Naive B cell (primary cell): ENCODE measurements around the gene CMIP. TPM values are rescaled to one million over a fixed set of nuclear protein-coding genes. Genes with fewer than 3 reads are reported as not detected.

Experiments
- ATAC-seq, 2 donors: fragments of 150-1000 bp; cut with Tn5 transposase; 2 replicates each; pipeline ENCODE4 v1.10.0; 2021; ENCODE audit warnings: low read depth in 2 of 2, mild to moderate bottlenecking in 2 of 2, moderate library complexity in 2 of 2
- DNase-seq: peaks from one replicate; pipeline ENCODE4 v3.0.0; 2022
- H3K27ac Mint-ChIP-seq, 6 donors: one replicate each; pipeline ENCODE4 v1.8.0; 2020 to 2022; ENCODE audit warnings: mild to moderate bottlenecking in 6 of 6, mixed read lengths in 6 of 6, moderate library complexity in 5 of 6, inconsistent platforms in 2 of 6
- H3K27me3 Mint-ChIP-seq, 3 donors: one replicate each; pipeline ENCODE4 v1.8.0; 2021 to 2022; ENCODE audit warnings: mixed read lengths in 3 of 3, mild to moderate bottlenecking in 1 of 3
- H3K36me3 Mint-ChIP-seq, 2 donors: one replicate each; pipeline ENCODE4 v1.8.0; 2020 to 2022; ENCODE audit warnings: mixed read lengths in 2 of 2, inconsistent platforms in 1 of 2, mild to moderate bottlenecking in 1 of 2
- H3K4me1 Mint-ChIP-seq, 3 donors: one replicate each; pipeline ENCODE4 v1.8.0; 2020 to 2022; ENCODE audit warnings: mixed read lengths in 3 of 3, inconsistent platforms in 1 of 3, mild to moderate bottlenecking in 1 of 3, moderate library complexity in 1 of 3
- H3K4me3 Mint-ChIP-seq, 8 donors: one replicate each; pipeline ENCODE4 v1.8.0; 2020 to 2022; ENCODE audit warnings: mild to moderate bottlenecking in 8 of 8, mixed read lengths in 8 of 8, moderate library complexity in 8 of 8, inconsistent platforms in 2 of 8
- H3K9me3 Mint-ChIP-seq, 7 donors: one replicate each; pipeline ENCODE4 v1.8.0; 2020 to 2022; ENCODE audit warnings: mixed read lengths in 7 of 7, mild to moderate bottlenecking in 5 of 7, inconsistent platforms in 2 of 7, moderate library complexity in 1 of 7
- polyA plus RNA-seq, 6 donors: library from polyadenylated mRNA; unstranded; fragments of 300-500 nt; fragmentation: Illumina TruSeq; gene quantifications; one replicate each; pipeline ENCODE4 v1.2.3, GENCODE V29; 2021; ENCODE audit warnings: low read depth in 6 of 6

CMIP gene
- polyA plus RNA-seq, 6 donors from 2014 or later, result 0.61 to 2.5 (median 1.3) TPM

GRCh38 chr16:81431554-81432353, 12.9 kb upstream of the CMIP start:
- Mint-ChIP-seq H3K4me3 (no peak overlapping the region), H3K4me1 (peaks cover 12 to 20% (median 16%) of the 10 kb centered on the region in 3 donors), H3K9me3 (no peaks in the 10 kb centered on the region), H3K36me3 (no peaks in the 10 kb centered on the region), H3K27ac (peak overlapping the region in 2 of 6 donors; percentile 47 to 64), H3K27me3 (peaks cover 0 to 6% (median 0%) of the 10 kb centered on the region in 3 donors)
- no peak for ATAC-seq
- DNase-seq, result no peak

GRCh38 chr16:81432937-81433557, 11.6 kb upstream of the CMIP start:
- Mint-ChIP-seq H3K4me3 (peak overlapping the region in 6 of 8 donors; percentile 5 to 66 (median 43)), H3K4me1 (peaks cover 12 to 20% (median 16%) of the 10 kb centered on the region in 3 donors), H3K36me3 (no peaks in the 10 kb centered on the region), H3K27ac (peak overlapping the region in 5 of 6 donors; percentile 64 to 79 (median 67)), H3K27me3 (peaks cover 0 to 19% (median 0%) of the 10 kb centered on the region in 3 donors), H3K9me3 (no peaks in the 10 kb centered on the region)
- no peak for DNase-seq
- ATAC-seq, result peak; percentile 49 to 58

GRCh38 chr16:81435103-81435502, 9.5 kb upstream of the CMIP start:
- Mint-ChIP-seq H3K36me3 (no peaks in the 10 kb centered on the region), H3K9me3 (no peaks in the 10 kb centered on the region), H3K27me3 (peaks cover 0 to 20% (median 0%) of the 10 kb centered on the region in 3 donors), H3K4me1 (peaks cover 6 to 14% (median 9%) of the 10 kb centered on the region in 3 donors), H3K27ac (no peak overlapping the region), H3K4me3 (no peak overlapping the region)
- ATAC-seq (no peak), DNase-seq (no peak)

GRCh38 chr16:81435567-81435966, 9.0 kb upstream of the CMIP start:
- no peak for ATAC-seq

DNA sequence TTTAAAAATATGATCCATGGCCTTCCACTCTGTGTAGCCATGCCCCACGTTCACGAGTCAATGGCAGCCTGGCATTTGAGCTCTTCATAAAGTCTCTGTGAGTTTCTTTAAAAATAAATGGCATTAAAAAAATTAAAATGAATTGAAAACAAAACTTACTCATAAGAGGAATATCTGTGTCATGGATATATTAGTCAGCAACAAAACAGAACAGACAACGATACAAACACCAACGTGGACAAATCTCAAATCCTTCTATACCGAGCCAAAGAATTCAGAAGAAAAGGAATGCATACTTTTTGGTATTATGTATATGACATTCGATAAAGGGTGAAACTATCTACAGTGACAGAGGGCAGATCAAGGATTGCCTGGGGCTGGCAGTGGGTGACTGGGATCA, 8.2 kb upstream of the CMIP start:
- no peak for ATAC-seq
- H3K9me3 Mint-ChIP-seq, result no peaks in the 10 kb centered on the region
- H3K4me3 Mint-ChIP-seq, result no peak overlapping the region
- no peaks in the 10 kb centered on the region for H3K36me3 Mint-ChIP-seq
- peaks cover 0 to 20% (median 0%) of the 10 kb centered on the region in 3 donors for H3K27me3 Mint-ChIP-seq
- peak overlapping the region in 2 of 6 donors; percentile 16 to 53 for H3K27ac Mint-ChIP-seq
- peaks cover 6 to 14% (median 9%) of the 10 kb centered on the region in 3 donors for H3K4me1 Mint-ChIP-seq
- no peak for DNase-seq

More at GRCh38 chr16:81435567-81435966, 9.0 kb upstream of the CMIP start:
- Mint-ChIP-seq H3K4me1 (peaks cover 6 to 14% (median 9%) of the 10 kb centered on the region in 3 donors), H3K9me3 (no peaks in the 10 kb centered on the region), H3K27ac (no peak overlapping the region), H3K27me3 (peaks cover 0 to 20% (median 0%) of the 10 kb centered on the region in 3 donors), H3K4me3 (no peak overlapping the region), H3K36me3 (no peaks in the 10 kb centered on the region)
- no peak for DNase-seq

GRCh38 chr16:81437865-81438264, 6.7 kb upstream of the CMIP start:
- no peaks in the 10 kb centered on the region for H3K36me3 Mint-ChIP-seq
- peaks cover 8 to 13% (median 12%) of the 10 kb centered on the region in 3 donors for H3K4me1 Mint-ChIP-seq
- H3K4me3 Mint-ChIP-seq, result no peak overlapping the region
- ATAC-seq (no peak), DNase-seq (no peak)
- peaks cover 0 to 20% (median 0%) of the 10 kb centered on the region in 3 donors for H3K27me3 Mint-ChIP-seq
- no peaks in the 10 kb centered on the region for H3K9me3 Mint-ChIP-seq
- peak overlapping the region in 1 of 6 donors; percentile 9 for H3K27ac Mint-ChIP-seq

DNA sequence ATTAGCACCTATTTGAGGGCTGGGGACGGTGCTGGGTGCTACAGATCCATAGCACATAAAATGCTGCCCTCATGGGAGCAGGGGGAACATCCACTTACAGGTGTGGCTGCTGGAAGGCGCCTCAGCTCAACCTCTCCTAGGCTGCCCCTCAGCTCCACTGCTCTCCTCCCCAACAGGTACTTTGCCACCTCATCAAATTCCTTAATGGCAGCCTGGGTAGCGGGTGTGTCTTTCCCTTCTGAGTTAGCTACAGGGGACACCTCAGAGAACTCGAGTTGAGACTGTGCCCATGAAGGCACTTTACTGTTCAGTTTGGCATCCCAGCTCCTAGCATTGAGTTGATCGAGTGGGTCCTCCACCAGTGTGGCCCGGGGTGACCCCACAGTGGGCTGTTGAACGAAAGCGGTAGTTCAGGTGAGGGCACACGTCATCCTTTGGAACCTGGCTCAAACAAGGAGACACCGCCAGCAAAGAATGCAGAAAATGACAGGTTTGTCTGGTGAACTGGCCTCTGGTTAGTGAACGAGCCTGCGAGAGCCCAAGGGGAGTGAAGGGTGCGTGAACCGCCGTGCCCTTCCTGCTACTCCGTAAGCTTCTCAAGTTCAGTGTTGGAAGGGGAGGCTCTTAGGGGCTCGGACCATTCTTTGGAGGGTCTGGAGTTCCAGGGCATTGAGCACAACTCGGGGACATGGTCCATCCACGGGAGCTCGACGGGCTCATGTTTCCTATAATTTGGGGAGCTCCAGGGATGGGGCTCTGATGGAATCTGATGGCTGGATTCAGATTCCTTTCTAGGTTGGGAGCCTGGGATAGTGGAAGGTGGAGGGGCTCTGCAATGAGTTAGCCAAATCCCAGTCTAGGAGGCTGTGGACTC, 3.5 kb upstream of the CMIP start:
- H3K9me3 Mint-ChIP-seq, result no peaks in the 10 kb centered on the region
- no peak for ATAC-seq
- H3K36me3 Mint-ChIP-seq, result no peaks in the 10 kb centered on the region
- peak overlapping the region in 1 of 8 donors; percentile 90 for H3K4me3 Mint-ChIP-seq
- peak overlapping the region in 4 of 6 donors; percentile 57 to 85 (median 76) for H3K27ac Mint-ChIP-seq
- peaks cover 11 to 15% (median 14%) of the 10 kb centered on the region in 3 donors for H3K4me1 Mint-ChIP-seq
- DNase-seq, result no peak
- H3K27me3 Mint-ChIP-seq, result peaks cover 0 to 20% (median 0%) of the 10 kb centered on the region in 3 donors

DNA sequence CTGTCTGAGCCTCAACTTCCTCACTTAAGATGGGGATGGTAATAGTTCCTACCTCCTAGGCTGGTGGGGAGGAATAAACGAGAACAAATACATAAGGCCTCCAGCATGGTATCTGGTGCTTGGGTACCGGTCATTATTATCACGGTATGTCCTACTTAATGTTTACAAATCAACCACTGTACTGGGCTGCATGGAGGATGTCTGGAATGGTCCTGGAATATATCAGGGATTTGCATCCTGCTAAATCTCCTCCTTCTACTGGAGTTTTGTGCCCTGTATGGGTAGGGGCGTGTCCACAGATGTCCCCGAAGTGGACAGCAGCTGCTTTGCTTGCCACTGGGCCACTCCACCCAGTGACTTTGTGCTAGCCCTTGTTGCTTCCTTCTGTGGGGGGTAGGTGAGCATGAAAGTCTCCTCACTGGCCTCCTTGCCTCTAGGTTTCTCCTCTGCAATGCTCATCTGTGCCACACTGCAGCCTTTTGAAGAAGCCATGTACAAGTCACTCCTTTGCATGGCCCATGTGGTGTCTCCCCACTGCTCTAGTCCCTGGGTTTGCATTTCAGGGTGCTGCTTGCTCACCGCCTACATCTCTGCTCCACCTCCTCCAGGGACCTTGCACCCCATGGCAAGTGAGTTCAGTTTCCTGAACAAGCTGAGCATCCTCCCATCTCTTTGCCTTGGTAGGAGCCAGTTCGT, 2.2 kb upstream of the CMIP start:
- H3K4me3 Mint-ChIP-seq, result peak overlapping the region in 3 of 8 donors; percentile 85 to 93 (median 90)
- H3K27me3 Mint-ChIP-seq, result peaks cover 0 to 12% (median 0%) of the 10 kb centered on the region in 3 donors
- peaks cover 23 to 28% (median 24%) of the 10 kb centered on the region in 3 donors for H3K4me1 Mint-ChIP-seq
- peak overlapping the region in 5 of 6 donors; percentile 14 to 97 (median 95) for H3K27ac Mint-ChIP-seq
- H3K9me3 Mint-ChIP-seq, result no peaks in the 10 kb centered on the region
- ATAC-seq (no peak), DNase-seq (no peak)
- H3K36me3 Mint-ChIP-seq, result no peaks in the 10 kb centered on the region

DNA sequence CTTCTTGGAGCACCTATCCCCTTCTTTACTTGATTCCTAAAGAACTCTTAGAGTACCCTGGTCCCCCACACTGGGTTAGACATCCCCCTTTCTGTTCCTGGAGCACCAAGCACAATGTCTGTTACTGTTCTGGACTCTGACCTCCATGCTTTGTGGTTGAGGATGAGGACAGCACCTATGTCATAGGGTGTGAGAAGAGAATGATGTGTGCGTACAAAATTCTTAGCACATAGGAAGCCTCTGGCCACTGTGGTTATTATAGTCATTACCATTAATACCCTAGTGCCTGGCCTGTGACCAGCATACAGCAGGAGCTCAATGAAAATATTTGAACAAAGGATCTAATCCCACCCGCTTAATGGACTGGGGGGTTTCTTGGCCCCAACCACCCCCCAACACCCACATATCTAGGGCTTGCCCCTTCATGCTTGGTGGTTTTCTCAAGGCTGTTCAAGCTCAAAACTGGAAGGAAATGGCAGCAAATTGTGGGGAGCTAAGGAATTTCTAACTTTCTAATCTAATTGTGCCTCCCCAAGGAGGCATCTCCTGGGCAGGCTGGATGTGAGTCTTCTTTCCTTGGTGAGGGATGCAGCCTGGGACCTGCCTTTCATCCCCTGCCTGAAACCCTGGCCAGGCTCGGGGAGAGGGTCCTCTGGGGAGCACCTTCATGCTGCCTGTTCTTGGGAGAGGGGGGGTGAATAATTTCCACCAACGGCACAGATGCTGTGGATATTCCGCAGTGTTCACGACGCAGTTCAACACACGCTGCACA, 1.5 kb upstream of the CMIP start:
- Mint-ChIP-seq H3K27ac (peak overlapping the region; percentile 85 to 97 (median 95)), H3K36me3 (no peaks in the 10 kb centered on the region), H3K9me3 (no peaks in the 10 kb centered on the region), H3K27me3 (peaks cover 0 to 5% (median 0%) of the 10 kb centered on the region in 3 donors), H3K4me3 (peak overlapping the region; percentile 78 to 93 (median 85)), H3K4me1 (peaks cover 27 to 33% (median 30%) of the 10 kb centered on the region in 3 donors)
- no peak for ATAC-seq
- DNase-seq, result no peak

- no peaks in the 10 kb centered on the region for H3K27me3 Mint-ChIP-seq
Observed at GRCh38 chr16:81443688-81444447, 740 bp upstream of the CMIP start.

GRCh38 chr16:81445143-81445961, 744 bp downstream of the CMIP start:
- peaks cover 36 to 55% (median 52%) of the 10 kb centered on the region in 3 donors for H3K4me1 Mint-ChIP-seq
- peaks cover 0 to 1% (median 0%) of the 10 kb centered on the region in 7 donors for H3K9me3 Mint-ChIP-seq
- DNase-seq (peak; percentile 43), ATAC-seq (peak; percentile 22 to 25)
- no peaks in the 10 kb centered on the region for H3K36me3 Mint-ChIP-seq
- no peaks in the 10 kb centered on the region for H3K27me3 Mint-ChIP-seq
- peak overlapping the region; percentile 81 to 94 (median 92) for H3K4me3 Mint-ChIP-seq
- H3K27ac Mint-ChIP-seq, result peak overlapping the region; percentile 82 to 95 (median 92)

More at GRCh38 chr16:81443688-81444447, 740 bp upstream of the CMIP start:
- H3K9me3 Mint-ChIP-seq, result no peaks in the 10 kb centered on the region
- ATAC-seq (no peak), DNase-seq (no peak)
- H3K4me3 Mint-ChIP-seq, result peak overlapping the region; percentile 78 to 93 (median 85)
- peaks cover 32 to 40% (median 37%) of the 10 kb centered on the region in 3 donors for H3K4me1 Mint-ChIP-seq
- peak overlapping the region; percentile 85 to 97 (median 95) for H3K27ac Mint-ChIP-seq
- H3K36me3 Mint-ChIP-seq, result no peaks in the 10 kb centered on the region
